Forelimb muscle (tissue), 1 donor: ENCODE results near the gene IL26. TPM values are rescaled to one million over a fixed set of nuclear protein-coding genes. Genes with fewer than 3 reads are reported as not detected.
A peak's percentile ranks its signal among the peaks of the same experiment; 100 is the strongest.
"Not testable (repeated sequence)": the region's sequence is repeated elsewhere in the genome, so short reads cannot be mapped to it uniquely, and the experiment has no call there.

Experiments used
- DNase-seq: peaks from one replicate; pipeline ENCODE4 v3.0.0-alpha.2; 2013; ENCODE audit warnings: low read depth
- polyA plus RNA-seq: library from polyadenylated mRNA; unstranded; fragments of 120-200 nt; gene quantifications from one replicate; pipeline ENCODE4 v1.2.1, GENCODE V29; 2013; ENCODE audit not compliant: insufficient read length

IL26 gene
- polyA plus RNA-seq, 1 donor, result not detected

DNA sequence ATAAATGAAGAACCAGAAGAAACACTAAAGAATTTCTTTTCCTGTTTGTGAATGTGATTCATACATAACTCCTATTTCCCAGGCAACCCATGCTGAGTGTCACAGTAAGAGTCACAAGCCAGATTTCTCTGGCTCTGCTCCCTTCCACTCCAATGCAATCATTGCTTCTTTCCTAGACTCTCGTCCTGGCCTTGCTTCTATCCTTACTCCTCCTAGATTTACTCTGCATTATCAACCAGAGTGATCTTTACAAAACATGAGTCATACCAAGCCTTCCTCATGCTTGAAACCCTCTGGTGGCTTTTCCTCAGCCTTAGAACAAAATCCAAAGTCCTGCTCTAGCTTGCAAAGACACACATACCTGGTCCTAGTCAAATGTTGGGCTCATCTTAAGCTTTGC is 14.5 kb upstream of the IL26 start:
- DNase-seq, result no peak

DNA sequence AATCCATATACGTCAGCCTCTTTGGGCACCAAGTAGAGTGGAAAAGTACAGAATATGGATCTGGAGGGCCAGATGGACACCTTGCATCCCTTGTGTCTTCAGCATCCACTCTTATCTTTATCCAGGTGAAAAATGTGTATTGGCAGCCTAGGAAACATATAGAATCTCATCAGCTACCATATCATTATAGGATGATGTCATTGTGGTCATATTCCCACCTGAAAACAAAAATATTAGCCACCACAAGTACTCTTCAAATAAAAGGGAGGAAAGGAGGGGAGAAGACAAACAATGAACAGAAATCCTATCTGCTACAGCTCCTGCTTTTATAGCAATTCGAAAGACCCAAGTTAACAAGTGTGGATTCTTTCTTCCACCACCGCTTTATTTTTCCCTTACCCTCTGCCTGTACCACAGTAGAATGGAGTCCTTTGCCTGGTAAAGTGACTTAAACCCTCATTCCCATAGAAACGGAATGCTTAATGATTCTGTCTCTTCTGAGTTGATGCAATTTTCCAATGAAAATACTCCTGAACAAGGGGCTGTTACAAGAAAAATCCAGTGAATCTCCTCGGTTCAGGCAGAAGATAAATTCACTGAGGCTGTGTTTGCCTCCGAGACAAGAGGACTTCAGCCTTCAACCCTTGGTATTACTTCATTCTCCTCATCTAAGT is 13.8 kb upstream of the IL26 start:
- no peak for DNase-seq

- DNase-seq, result no peak
These were observed 12.0 kb upstream of the IL26 start for GRCh38 chr12:68237619-68238018.

- DNase-seq, result no peak
These were observed 11.5 kb upstream of the IL26 start for GRCh38 chr12:68237078-68237477.

GRCh38 chr12:68236421-68237059 is 10.9 kb upstream of the IL26 start:
- DNase-seq, result no peak

DNA sequence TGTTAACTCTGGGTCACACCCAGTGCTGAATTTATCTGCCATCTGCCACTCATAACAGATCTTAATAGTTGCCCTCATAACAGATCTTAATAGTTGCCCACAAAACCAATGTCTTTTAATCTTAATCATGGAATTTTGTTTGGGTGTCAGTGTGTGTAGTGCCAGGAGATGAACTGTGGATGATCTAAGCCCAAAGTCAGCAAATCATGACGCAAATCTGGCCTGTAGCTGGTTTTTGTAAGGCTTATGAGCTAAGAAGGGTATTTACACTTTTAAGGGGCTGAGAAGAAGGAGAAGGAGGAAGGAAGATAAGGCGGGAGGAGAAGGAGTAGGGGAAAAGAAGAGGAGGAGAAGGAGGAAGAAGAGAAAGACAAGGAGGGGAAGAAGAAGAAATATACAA is 10.0 kb upstream of the IL26 start:
- DNase-seq, result no peak

DNA sequence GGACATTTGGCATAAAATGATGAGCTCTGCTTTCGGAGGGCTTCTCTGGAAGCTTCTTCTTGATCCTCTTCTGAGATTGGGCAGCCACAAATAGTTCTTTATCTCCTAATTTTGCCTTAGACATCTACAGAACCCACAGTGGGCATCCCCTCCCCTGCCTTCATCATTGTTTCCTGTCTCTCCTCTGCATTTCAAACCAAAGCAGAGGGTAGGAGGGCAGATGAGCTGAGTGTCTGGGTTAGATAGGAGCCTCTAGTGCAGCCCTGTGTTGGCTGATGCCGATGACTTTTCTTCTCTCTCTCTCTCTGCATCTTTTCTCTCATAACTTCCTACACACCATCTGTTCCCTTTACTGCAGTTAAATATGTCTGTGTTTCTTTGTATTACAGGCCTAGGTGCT is 8.5 kb upstream of the IL26 start:
- no peak for DNase-seq

DNA sequence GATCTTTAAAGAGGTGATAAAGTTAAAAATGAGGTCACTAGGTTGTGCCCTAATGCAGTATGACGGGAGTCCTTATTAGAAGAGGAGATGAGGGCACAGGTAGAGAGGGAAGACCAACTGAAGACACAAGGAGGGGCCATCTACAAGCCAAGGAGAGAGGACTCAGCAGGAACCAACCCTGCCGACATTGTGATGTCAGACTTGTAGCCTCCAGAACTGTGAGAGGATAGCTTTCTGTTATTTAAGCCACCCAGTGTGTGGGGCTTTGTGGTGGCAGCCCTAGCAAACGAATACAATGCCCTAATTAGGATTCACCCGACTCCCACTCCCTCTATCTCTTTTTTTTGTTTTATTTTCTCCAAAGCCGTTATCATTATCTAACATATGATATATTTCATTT is 7.9 kb upstream of the IL26 start:
- no peak for DNase-seq

GRCh38 chr12:68231691-68232090 is 6.1 kb upstream of the IL26 start:
- no peak for DNase-seq

GRCh38 chr12:68231229-68231628 is 5.6 kb upstream of the IL26 start:
- DNase-seq, result no peak

- DNase-seq, result no peak
These were observed 4.3 kb upstream of the IL26 start for GRCh38 chr12:68229956-68230355.

DNA sequence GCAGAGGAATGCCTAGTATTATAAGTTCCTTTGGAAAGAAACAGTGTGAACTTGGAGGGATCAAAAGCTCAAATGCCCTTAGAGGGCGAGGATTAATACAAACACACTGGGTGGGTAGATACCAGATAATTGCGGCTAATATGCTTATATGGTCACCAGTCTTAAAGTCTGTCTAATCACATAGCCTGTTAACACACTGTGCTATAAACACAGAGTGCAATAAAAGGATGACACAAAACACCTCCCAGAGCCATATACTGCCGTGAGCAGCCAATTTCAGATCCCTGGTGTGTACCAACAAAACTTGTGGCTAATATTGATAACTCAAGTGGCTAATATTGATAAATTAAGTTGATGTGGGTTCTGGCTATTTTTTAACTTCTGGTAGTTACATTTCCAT is 1.7 kb upstream of the IL26 start:
- no peak for DNase-seq

GRCh38 chr12:68224613-68225285 is 861 bp downstream of the IL26 start:
- no peak for DNase-seq

- peak; percentile 56 for DNase-seq
These were observed 2.4 kb downstream of the IL26 start for GRCh38 chr12:68223067-68223747.

GRCh38 chr12:68222326-68222725 is 3.3 kb downstream of the IL26 start:
- no peak for DNase-seq

GRCh38 chr12:68221497-68221896 is 4.1 kb downstream of the IL26 start:
- no peak for DNase-seq

GRCh38 chr12:68210875-68211274 is 14.7 kb downstream of the IL26 start:
- DNase-seq, result no peak

- not testable (repeated sequence) for DNase-seq
These were observed 16.4 kb downstream of the IL26 start for GRCh38 chr12:68209048-68209728.

DNA sequence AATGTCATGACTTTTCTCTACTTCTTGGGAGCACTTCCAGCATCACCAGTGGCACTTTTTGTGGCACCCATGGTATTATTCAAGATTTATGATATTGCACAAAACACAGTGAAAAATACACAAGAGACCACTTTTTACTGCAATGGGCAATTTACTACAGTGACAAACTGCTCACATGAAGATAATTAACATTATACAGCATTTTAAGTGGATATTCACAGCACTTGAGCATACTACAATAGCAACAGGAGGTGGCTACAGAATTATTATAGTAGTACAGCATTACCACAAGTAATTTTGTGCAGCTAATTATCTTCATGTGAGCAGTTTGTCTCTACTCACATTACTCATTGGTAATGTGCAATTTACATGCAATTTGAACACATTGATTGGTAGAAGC is 18.3 kb downstream of the IL26 start:
- no peak for DNase-seq

GRCh38 chr12:68206446-68206845 is 19.2 kb downstream of the IL26 start:
- no peak for DNase-seq

GRCh38 chr12:68203460-68203875 is 22.1 kb downstream of the IL26 start:
- DNase-seq, result no peak

- no peak for DNase-seq
These were observed 24.8 kb downstream of the IL26 start for GRCh38 chr12:68200854-68201253.
